ENCODE data around the gene ZBED5.
A peak's percentile ranks its signal among the peaks of the same experiment; 100 is the strongest.
"Not testable (repeated sequence)": the region's sequence is repeated elsewhere in the genome, so short reads cannot be mapped to it uniquely, and the experiment has no call there.

ZBED5 gene

GRCh38 chr11:10857709-10858438, at the start of gene ZBED5:
ZBED5 (minus strand) TSS chr11:10858053; CDS start chr11:10854945, 3,108 bp downstream.
- peak; percentile 99 for DNase-seq

GRCh38 chr11:10906521-10906920, 48.7 kb upstream of the ZBED5 start:
- DNase-seq: peak; percentile 21

GRCh38 chr11:10902301-10903063, 44.6 kb upstream of the ZBED5 start:
- DNase-seq: peak; percentile 41

GRCh38 chr11:10900681-10901415, 43.0 kb upstream of the ZBED5 start:
- peak; percentile 58 for DNase-seq

- DNase-seq: peak; percentile 72
Measured at GRCh38 chr11:10899121-10899830, 41.4 kb upstream of the ZBED5 start.

- no peak for DNase-seq
Measured at GRCh38 chr11:10898763-10899025, 40.8 kb upstream of the ZBED5 start.

- DNase-seq: no peak
Measured at GRCh38 chr11:10898003-10898762, 40.3 kb upstream of the ZBED5 start.

- no peak for DNase-seq
Measured at GRCh38 chr11:10897150-10897549, 39.3 kb upstream of the ZBED5 start.

GRCh38 chr11:10896493-10896892, 38.6 kb upstream of the ZBED5 start:
- no peak for DNase-seq

GRCh38 chr11:10895285-10895684, 37.4 kb upstream of the ZBED5 start:
- no peak for DNase-seq

GRCh38 chr11:10894666-10895065, 36.8 kb upstream of the ZBED5 start:
- no peak for DNase-seq

GRCh38 chr11:10893714-10894151, 35.9 kb upstream of the ZBED5 start:
- DNase-seq: no peak

- DNase-seq: peak; percentile 20
Measured at GRCh38 chr11:10892250-10892649, 34.4 kb upstream of the ZBED5 start.

GRCh38 chr11:10891151-10891720, 33.4 kb upstream of the ZBED5 start:
- DNase-seq: no peak

- not testable (repeated sequence) for DNase-seq
Measured at GRCh38 chr11:10890083-10890482, 32.2 kb upstream of the ZBED5 start.

GRCh38 chr11:10887307-10887706, 29.5 kb upstream of the ZBED5 start:
- no peak for DNase-seq

- no peak for DNase-seq
Measured at GRCh38 chr11:10886652-10887250, 28.9 kb upstream of the ZBED5 start.

- DNase-seq: no peak
Measured at GRCh38 chr11:10885703-10886363, 28.0 kb upstream of the ZBED5 start.

- DNase-seq: not testable (repeated sequence)
Measured at GRCh38 chr11:10884292-10884691, 26.4 kb upstream of the ZBED5 start.

- DNase-seq: no peak
Measured at GRCh38 chr11:10881892-10882291, 24.0 kb upstream of the ZBED5 start.

All from NCI-H69 (cell line).